ENCODE results near the gene MAPK6.

DNA sequence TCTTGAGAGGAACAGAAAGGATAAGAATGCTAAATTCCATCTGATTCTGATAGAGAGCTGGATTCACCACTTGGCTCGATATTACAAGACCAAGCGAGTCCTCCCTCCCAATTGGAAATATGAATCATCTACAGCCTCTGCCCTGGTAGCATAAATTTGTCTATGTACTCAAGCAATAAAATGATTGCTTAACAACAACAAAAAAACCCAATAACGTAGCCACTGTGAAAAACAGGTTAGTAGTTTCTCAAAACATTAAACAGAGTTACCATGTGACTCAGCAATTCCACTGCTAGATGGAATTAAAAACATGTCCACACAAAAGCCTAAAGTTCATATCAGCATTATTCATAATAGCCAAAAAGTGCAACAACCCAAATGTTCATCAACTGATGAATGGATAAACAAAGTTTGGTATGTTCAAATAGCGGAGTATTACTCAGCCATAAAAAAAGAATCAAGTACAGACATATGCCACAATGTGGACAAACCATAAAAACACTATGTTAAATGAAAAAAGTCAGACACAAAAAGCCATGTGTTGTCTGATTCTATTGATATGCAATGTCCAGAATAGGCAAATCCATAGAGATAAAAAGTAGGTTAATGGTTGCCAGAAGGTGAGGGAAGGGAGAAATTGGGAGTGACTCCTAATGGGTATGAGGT is 76.7 kb downstream of the MAPK6 start:
- TF ChIP-seq POLR2AphosphoS5 (IDR thresholded peaks at IDR 0.05; ENCODE audit: low read depth, low read length) (no peak), SIN3A (IDR thresholded peaks at IDR 0.05; ENCODE audit: borderline replicate concordance, insufficient read depth, low read length) (no peak), TAF1 (IDR thresholded peaks at IDR 0.05; ENCODE audit: borderline replicate concordance, insufficient read depth, low read length) (no peak)
- TF ChIP-seq, protein P1, sequence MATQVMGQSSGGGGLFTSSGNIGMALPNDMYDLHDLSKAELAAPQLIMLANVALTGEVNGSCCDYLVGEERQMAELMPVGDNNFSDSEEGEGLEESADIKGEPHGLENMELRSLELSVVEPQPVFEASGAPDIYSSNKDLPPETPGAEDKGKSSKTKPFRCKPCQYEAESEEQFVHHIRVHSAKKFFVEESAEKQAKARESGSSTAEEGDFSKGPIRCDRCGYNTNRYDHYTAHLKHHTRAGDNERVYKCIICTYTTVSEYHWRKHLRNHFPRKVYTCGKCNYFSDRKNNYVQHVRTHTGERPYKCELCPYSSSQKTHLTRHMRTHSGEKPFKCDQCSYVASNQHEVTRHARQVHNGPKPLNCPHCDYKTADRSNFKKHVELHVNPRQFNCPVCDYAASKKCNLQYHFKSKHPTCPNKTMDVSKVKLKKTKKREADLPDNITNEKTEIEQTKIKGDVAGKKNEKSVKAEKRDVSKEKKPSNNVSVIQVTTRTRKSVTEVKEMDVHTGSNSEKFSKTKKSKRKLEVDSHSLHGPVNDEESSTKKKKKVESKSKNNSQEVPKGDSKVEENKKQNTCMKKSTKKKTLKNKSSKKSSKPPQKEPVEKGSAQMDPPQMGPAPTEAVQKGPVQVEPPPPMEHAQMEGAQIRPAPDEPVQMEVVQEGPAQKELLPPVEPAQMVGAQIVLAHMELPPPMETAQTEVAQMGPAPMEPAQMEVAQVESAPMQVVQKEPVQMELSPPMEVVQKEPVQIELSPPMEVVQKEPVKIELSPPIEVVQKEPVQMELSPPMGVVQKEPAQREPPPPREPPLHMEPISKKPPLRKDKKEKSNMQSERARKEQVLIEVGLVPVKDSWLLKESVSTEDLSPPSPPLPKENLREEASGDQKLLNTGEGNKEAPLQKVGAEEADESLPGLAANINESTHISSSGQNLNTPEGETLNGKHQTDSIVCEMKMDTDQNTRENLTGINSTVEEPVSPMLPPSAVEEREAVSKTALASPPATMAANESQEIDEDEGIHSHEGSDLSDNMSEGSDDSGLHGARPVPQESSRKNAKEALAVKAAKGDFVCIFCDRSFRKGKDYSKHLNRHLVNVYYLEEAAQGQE (IDR thresholded peaks at IDR 0.05; ENCODE audit: insufficient read depth in 1 of 2, low read depth in 2 of 2, low read length in 2 of 2): no peak

All from PFSK-1 (cell line).